H1 (cell line): Measurements from ENCODE around the gene RP9. TPM values are rescaled to one million over a fixed set of nuclear protein-coding genes. Genes with fewer than 3 reads are reported as not detected.

Source experiments
- CTCF ChIA-PET: fragments of 300-600 bp; sonication (Branson Sonifier 250); formaldehyde crosslinking; loops from one replicate; lab custom pipeline; 2021; ENCODE audit not compliant: partially characterized antibody; lab: Charles Lee
- POLR2A ChIA-PET: fragments of 300-600 bp; sonication (Branson Sonifier 250); formaldehyde crosslinking; loops from one replicate; lab custom pipeline; 2021; ENCODE audit warnings: inconsistent platforms; ENCODE audit not compliant: partially characterized antibody; lab: Charles Lee
- DNase-seq, 2 experiments: peaks; one replicate each; pipeline versions ENCODE4 v3.0.0 to v3.0.0-alpha.2; 2010 to 2022; ENCODE audit warnings: low spot score in 2 of 2, low read depth in 1 of 2, mixed read lengths in 1 of 2
- FAIRE-seq: peaks from 2 replicates; lab custom pipeline; 2011; peaks lifted over from hg19 to GRCh38; lab: Jason Lieb, UNC
- H2AFZ ChIP-seq: 2 replicates; pipeline ENCODE4 v1.8.1; 2012; ENCODE audit warnings: low read length, inconsistent platforms
- H2AK5ac ChIP-seq: 2 replicates; pipeline ENCODE4 v1.6.1; 2013; ENCODE audit warnings: low read depth, low read length
- H2BK120ac ChIP-seq: replicated peaks from 2 replicates; pipeline ENCODE3; 2013; ENCODE audit warnings: low read depth, low read length, inconsistent platforms
- H2BK12ac ChIP-seq: 2 replicates; pipeline ENCODE4 v1.6.1; 2013; ENCODE audit warnings: low read depth, low read length
- H2BK15ac ChIP-seq: 2 replicates; pipeline ENCODE4 v1.6.1; 2013; ENCODE audit warnings: low read length
- H2BK20ac ChIP-seq: 2 replicates; pipeline ENCODE4 v1.6.1; 2013; ENCODE audit warnings: low read length
- H2BK5ac ChIP-seq: 2 replicates; pipeline ENCODE4 v1.6.1; 2013; ENCODE audit warnings: low read depth, low read length
- H3K14ac ChIP-seq: 2 replicates; pipeline ENCODE4 v1.6.1; 2013; ENCODE audit warnings: inconsistent platforms; ENCODE audit not compliant: insufficient read length
- H3K18ac ChIP-seq: 2 replicates; pipeline ENCODE4 v1.6.1; 2013; ENCODE audit warnings: low read length; ENCODE audit errors: extremely low read depth
- H3K23ac ChIP-seq: 2 replicates; pipeline ENCODE4 v1.6.1; 2013; ENCODE audit warnings: inconsistent platforms; ENCODE audit not compliant: insufficient read length
- H3K23me2 ChIP-seq: 2 replicates; pipeline ENCODE4 v1.6.1; 2013; ENCODE audit warnings: low read depth, low read length
- H3K27ac ChIP-seq: 2 replicates; pipeline ENCODE4 v1.6.1; 2011; ENCODE audit warnings: low read depth, low read length, inconsistent platforms
- H3K27me3 ChIP-seq, 4 experiments: replicated peaks in 1 of 4; 1 replicate in 1 of 4; 2 replicates in 3 of 4; pipeline versions ENCODE4 v1.6.1 to v1.8.1; 2011 to 2013; ENCODE audit warnings: low read length in 3 of 4, mild to moderate bottlenecking in 3 of 4, inconsistent platforms in 2 of 4, mixed read lengths in 2 of 4, moderate library complexity in 1 of 4; ENCODE audit not compliant: control insufficient read depth in 3 of 4, insufficient read depth in 3 of 4; ENCODE audit errors: extremely low read depth in 1 of 4
- H3K36me3 ChIP-seq, 4 experiments: 2 replicates each; pipeline versions ENCODE4 v1.6.1 to v1.8.1; 2011 to 2013; ENCODE audit warnings: mild to moderate bottlenecking in 4 of 4, low read length in 3 of 4, moderate library complexity in 2 of 4, control low read depth in 1 of 4, inconsistent platforms in 1 of 4; ENCODE audit not compliant: insufficient read depth in 4 of 4, control insufficient read depth in 2 of 4
- H3K4ac ChIP-seq: replicated peaks from 2 replicates; pipeline ENCODE3; 2013; ENCODE audit warnings: low read length, low read depth, mixed read lengths, inconsistent platforms; ENCODE audit not compliant: insufficient read length
- H3K4me1 ChIP-seq, 4 experiments: replicated peaks in 1 of 4; 1 replicate in 1 of 4; 2 replicates in 3 of 4; pipeline versions ENCODE4 v1.6.1 to v1.8.1; 2011 to 2013; ENCODE audit warnings: low read length in 3 of 4, inconsistent platforms in 2 of 4, mixed read lengths in 1 of 4; ENCODE audit not compliant: insufficient read depth in 4 of 4, control insufficient read depth in 3 of 4
- H3K4me2 ChIP-seq, 2 experiments: 2 replicates each; pipeline versions ENCODE4 v1.6.1 to v1.8.1; 2011 to 2013; ENCODE audit warnings: low read depth in 2 of 2, low read length in 2 of 2, control low read depth in 1 of 2, inconsistent platforms in 1 of 2, mild to moderate bottlenecking in 1 of 2; ENCODE audit not compliant: insufficient read depth in 1 of 2
- H3K4me3 ChIP-seq, 4 experiments: fragments of 200-600, 300-600 bp in 1 of 4; sonication (generic), shearing (Covaris generic), sonication (Bioruptor Twin) in 1 of 4; 2 replicates each; pipeline versions ENCODE4 v1.5.1 to v1.8.1; 2011 to 2016; ENCODE audit warnings: low read length in 4 of 4, low read depth in 3 of 4, control low read depth in 2 of 4, inconsistent platforms in 2 of 4, mild to moderate bottlenecking in 2 of 4, mixed read lengths in 1 of 4, moderate library complexity in 1 of 4; ENCODE audit not compliant: insufficient read depth in 2 of 4; ENCODE audit errors: extremely low read depth in 1 of 4
- H3K56ac ChIP-seq: replicated peaks from 2 replicates; pipeline ENCODE3; 2013; ENCODE audit warnings: low read depth, mild to moderate bottlenecking, mixed read lengths, low read length, inconsistent platforms; ENCODE audit not compliant: insufficient read length
- H3K79me1 ChIP-seq: 2 replicates; pipeline ENCODE4 v1.6.1; 2013; ENCODE audit warnings: low read depth, low read length, control low read depth
- H3K79me2 ChIP-seq, 2 experiments: 2 replicates each; pipeline versions ENCODE4 v1.6.1 to v1.8.1; 2012 to 2013; ENCODE audit warnings: low read length in 2 of 2, mild to moderate bottlenecking in 2 of 2, inconsistent platforms in 1 of 2; ENCODE audit not compliant: insufficient read depth in 2 of 2, control insufficient read depth in 1 of 2
- H3K9ac ChIP-seq, 4 experiments: replicated peaks in 1 of 4; 1 replicate in 1 of 4; 2 replicates in 3 of 4; pipeline versions ENCODE4 v1.6.1 to v1.8.1; 2011 to 2013; ENCODE audit warnings: low read depth in 3 of 4, low read length in 3 of 4, control low read depth in 2 of 4, mild to moderate bottlenecking in 2 of 4, moderate library complexity in 2 of 4, inconsistent platforms in 1 of 4; ENCODE audit errors: extremely low read depth in 1 of 4
- H3K9me3 ChIP-seq, 2 experiments: 2 replicates each; pipeline versions ENCODE4 v1.6.1 to v1.8.1; 2012 to 2013; ENCODE audit warnings: mild to moderate bottlenecking in 2 of 2, moderate library complexity in 2 of 2, control low read depth in 1 of 2, inconsistent platforms in 1 of 2, low read depth in 1 of 2, low read length in 1 of 2, mixed read lengths in 1 of 2; ENCODE audit not compliant: insufficient read depth in 2 of 2
- H4K20me1 ChIP-seq, 2 experiments: replicated peaks in 1 of 2; 2 replicates each; pipeline versions ENCODE3 to v1.8.1; 2011 to 2013; ENCODE audit warnings: inconsistent platforms in 2 of 2, low read length in 2 of 2, mild to moderate bottlenecking in 1 of 2; ENCODE audit not compliant: insufficient read depth in 2 of 2, control insufficient read depth in 1 of 2
- H4K5ac ChIP-seq: 2 replicates; pipeline ENCODE4 v1.6.1; 2013; ENCODE audit warnings: low read length, low read depth, mixed read lengths, inconsistent platforms; ENCODE audit not compliant: insufficient read length
- H4K8ac ChIP-seq: 2 replicates; pipeline ENCODE4 v1.8.0; 2013; ENCODE audit warnings: mild to moderate bottlenecking, moderate library complexity, low read length, inconsistent platforms; ENCODE audit not compliant: insufficient read depth; ENCODE audit errors: extremely low read depth
- H4K91ac ChIP-seq: replicated peaks from 2 replicates; pipeline ENCODE3; 2013; ENCODE audit warnings: low read length, mixed read lengths, inconsistent platforms; ENCODE audit not compliant: insufficient read length
- KDM1A ChIP-seq: fragments of 200-600, 300-600 bp; sonication (generic); IDR thresholded peaks from 2 replicates; pipeline ENCODE4 v1.7.1; 2016; ENCODE audit warnings: mild to moderate bottlenecking, low read length, borderline replicate concordance
- RAD21 ChIP-seq, 2 experiments: IDR thresholded peaks in 1 of 2; conservative IDR thresholded peaks in 1 of 2; 2 replicates each; pipeline ENCODE4 v1.6.1; 2011; ENCODE audit warnings: low read depth in 2 of 2, low read length in 2 of 2, improper control_type of control experiment in 1 of 2, inconsistent platforms in 1 of 2, mild to moderate bottlenecking in 1 of 2, moderate library complexity in 1 of 2
- WGBS, 2 experiments: shearing (Covaris generic) in 1 of 2; methylation state at CpG; one replicate each; pipeline versions ENCODE4 v1.1.6 to v1.1.7; 2013 to 2015; ENCODE audit warnings: low lambda C conversion rate in 2 of 2, mixed read lengths in 2 of 2, inconsistent platforms in 1 of 2, low coverage in 1 of 2, missing lambda C conversion rate in 1 of 2; ENCODE audit not compliant: insufficient replicate concordance in 2 of 2, insufficient coverage in 1 of 2, insufficient read length in 1 of 2; ENCODE audit errors: extremely low coverage in 1 of 2, missing lambda C conversion rate in 1 of 2; 5-methylcytosine and 5-hydroxymethylcytosine counted together
- polyA plus RNA-seq, 7 experiments: library from polyadenylated mRNA; depleted of rRNA in 3 of 7; stranded (reverse) in 5 of 7; unstranded in 2 of 7; fragments of >200 nt in 5 of 7; fragments of 200-250 nt in 2 of 7; gene quantifications; 1 replicate in 5 of 7; 2 replicates in 1 of 7; 4 replicates in 1 of 7; pipeline versions ENCODE4 v1.2.1 to v1.2.3, GENCODE V29; 2011 to 2013; ENCODE audit warnings: missing spikeins in 2 of 7, mixed read lengths in 2 of 7
- total RNA-seq: library from RNA; stranded (reverse); fragmentation: NEBNext Ultra II Directional; extraction: Animal tissue kit (Norgen Biotek cat#: 25700); gene quantifications from 2 replicates; pipeline ENCODE4 v1.2.1, GENCODE V29; 2021

Gene RP9
- total and polyA plus RNA-seq, 2 of the 8 experiments (the other 6 are each of a cell fraction or from before 2014, with no cell fraction given): 11.0 to 12.4 TPM

GRCh38 chr7:33142585-33142984 is 33.4 kb upstream of the RP9 start:
- CTCF ChIA-PET: interaction anchor here (1.0 kb wide), 1 partner anchor 34 kb away, joined by 3 read pairs; no protein-coding TSS in a partner anchor
- no peak overlapping the region for H4K91ac ChIP-seq
- no peak overlapping the region for H2BK20ac ChIP-seq
- H4K8ac ChIP-seq: no peak overlapping the region
- H3K14ac ChIP-seq: no peak overlapping the region
- H2AK5ac ChIP-seq: no peak overlapping the region
- H3K9me3 ChIP-seq: no peaks in the 10 kb centered on the region; a peak in 1 of 4 replicates
- H3K36me3 ChIP-seq: no peaks in the 10 kb centered on the region
- H3K9ac ChIP-seq: no peak overlapping the region
- H3K79me1 ChIP-seq: no peaks in the 10 kb centered on the region
- TF ChIP-seq KDM1A (peak; percentile 69; the same call in 1 of the 2 replicates), RAD21 (IDR thresholded peaks at IDR 0.05 in 1 of 2, conservative IDR thresholded peaks at IDR 0.05 in 1 of 2; ENCODE audit: low read depth in 2 of 2, low read length in 2 of 2) (no peak)
- POLR2A ChIA-PET: no interaction called here
- WGBS, 2 experiments: 100% methylated on average over 1 of the region's 1 CpG; no CpG with 5 or more reads in 1 of the 2 experiments
- no peaks in the 10 kb centered on the region for H3K23me2 ChIP-seq
- no peak overlapping the region for H2BK5ac ChIP-seq
- H3K56ac ChIP-seq: no peak overlapping the region
- H3K4me2 ChIP-seq: no peak overlapping the region
- no peak overlapping the region for H3K4ac ChIP-seq
- no peaks in the 10 kb centered on the region for H4K20me1 ChIP-seq
- no peaks in the 10 kb centered on the region for H3K27me3 ChIP-seq
- no peak overlapping the region for H4K5ac ChIP-seq
- no peaks in the 10 kb centered on the region; a peak in 1 of 7 replicates for H3K4me1 ChIP-seq
- H3K79me2 ChIP-seq: no peaks in the 10 kb centered on the region
- FAIRE-seq (no peak), DNase-seq (no peak)
- no peak overlapping the region for H3K27ac ChIP-seq
- H3K18ac ChIP-seq: no peak overlapping the region
- no peak overlapping the region for H2BK12ac ChIP-seq
- no peak overlapping the region for H2BK120ac ChIP-seq
- no peak overlapping the region for H3K23ac ChIP-seq
- no peak overlapping the region for H2BK15ac ChIP-seq
- no peak overlapping the region for H3K4me3 ChIP-seq
- H2AFZ ChIP-seq: no peak overlapping the region
